GM19099 (cell line): ENCODE data around the gene HLA-G.

Experiments used
- POLR2A ChIP-seq: IDR thresholded peaks from 3 replicates; pipeline ENCODE4 v1.6.1; 2011; ENCODE audit warnings: low read depth; ENCODE audit not compliant: insufficient read length; ENCODE audit errors: extremely low read depth

Gene HLA-G

GRCh38 chr6:29813066-29813465 lies 14.6 kb upstream of the HLA-G start:
- TF ChIP-seq POLR2A = no peak

- TF ChIP-seq POLR2A = no peak
Observed at GRCh38 chr6:29813809-29814208, 13.8 kb upstream of the HLA-G start.

DNA sequence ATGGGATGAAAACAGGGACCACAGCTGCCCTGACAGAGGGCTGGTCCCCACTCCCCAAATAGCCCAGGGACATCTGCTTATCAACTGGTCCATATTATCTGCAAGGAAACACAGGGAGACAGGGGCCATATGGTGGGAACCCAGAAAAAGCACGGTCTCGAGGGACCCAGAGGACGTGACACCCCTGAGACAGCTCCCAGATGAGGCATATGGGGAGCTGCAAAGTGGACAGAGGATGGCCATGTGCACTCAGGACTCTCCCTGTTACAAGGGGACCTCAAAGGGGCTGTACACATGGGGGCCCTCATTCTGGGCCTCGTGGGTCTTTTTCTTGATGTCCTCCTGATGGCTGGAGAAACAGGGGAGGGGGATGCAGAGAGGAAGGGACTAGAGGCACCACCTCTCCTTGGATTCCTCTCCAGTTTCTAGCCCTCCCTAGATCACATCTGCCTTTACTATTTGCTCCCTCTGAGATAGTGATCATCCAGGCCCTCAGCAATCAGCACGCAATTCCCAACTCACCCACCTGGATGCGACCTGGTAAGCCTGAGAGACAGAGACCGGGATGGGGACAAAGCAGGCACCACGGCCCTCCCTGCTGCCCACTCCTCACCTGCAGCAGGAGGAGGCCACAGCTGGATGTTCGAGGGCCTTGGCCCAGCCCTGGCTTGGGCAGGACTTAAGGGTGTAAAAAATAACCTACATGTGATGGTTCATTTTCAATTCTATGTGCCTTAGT lies 13.1 kb upstream of the HLA-G start:
- no peak for TF ChIP-seq POLR2A

DNA sequence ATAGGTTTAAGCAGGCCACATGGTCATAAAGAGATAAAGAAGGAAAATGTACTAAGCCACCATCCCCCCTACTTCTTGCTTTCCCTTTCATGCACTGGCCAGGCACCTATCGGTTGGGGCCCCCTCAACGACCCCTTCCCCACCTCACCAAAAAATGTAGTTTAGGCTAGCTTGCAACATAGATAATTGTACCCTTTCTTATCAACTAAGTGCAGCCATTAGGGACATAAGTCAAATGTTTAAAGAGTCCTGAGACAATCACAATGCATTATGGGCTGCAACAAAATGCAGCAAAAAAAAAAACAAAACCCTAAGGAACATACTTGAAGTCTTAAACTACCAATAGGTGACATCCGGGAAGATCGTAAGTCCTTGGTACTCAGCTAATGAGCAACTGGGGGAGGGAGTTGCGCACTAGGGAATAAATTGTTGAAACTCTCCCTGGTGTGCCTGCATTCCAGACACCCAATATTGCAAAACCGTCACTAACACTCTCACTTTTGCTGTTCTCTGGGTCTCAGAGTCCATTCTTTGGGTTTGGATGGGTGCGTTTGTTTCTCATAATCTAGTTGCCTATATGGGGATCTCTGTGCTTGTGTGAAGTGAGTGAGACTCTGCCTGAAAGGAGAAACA lies 12.4 kb upstream of the HLA-G start:
- no peak for TF ChIP-seq POLR2A

DNA sequence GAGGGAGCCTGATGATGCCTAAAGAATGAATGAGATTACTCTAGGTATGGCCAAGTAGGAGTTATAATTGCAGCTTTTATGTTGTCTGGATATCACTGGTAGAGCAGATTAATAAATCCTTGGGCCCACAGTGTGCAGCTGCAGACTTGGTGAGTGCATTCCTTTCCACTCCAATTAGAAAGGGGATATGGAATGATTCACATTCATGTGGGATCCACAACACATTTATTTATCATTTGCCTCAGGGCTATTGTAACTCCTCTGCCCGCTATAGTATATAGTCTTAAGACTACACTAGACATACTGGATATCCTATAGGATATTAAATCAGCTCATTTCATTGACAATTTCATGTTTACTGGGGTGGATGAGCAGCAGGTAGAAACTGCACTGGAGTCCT lies 11.6 kb upstream of the HLA-G start:
- no peak for TF ChIP-seq POLR2A

GRCh38 chr6:29818892-29819291 lies 8.7 kb upstream of the HLA-G start:
- TF ChIP-seq POLR2A = no peak

DNA sequence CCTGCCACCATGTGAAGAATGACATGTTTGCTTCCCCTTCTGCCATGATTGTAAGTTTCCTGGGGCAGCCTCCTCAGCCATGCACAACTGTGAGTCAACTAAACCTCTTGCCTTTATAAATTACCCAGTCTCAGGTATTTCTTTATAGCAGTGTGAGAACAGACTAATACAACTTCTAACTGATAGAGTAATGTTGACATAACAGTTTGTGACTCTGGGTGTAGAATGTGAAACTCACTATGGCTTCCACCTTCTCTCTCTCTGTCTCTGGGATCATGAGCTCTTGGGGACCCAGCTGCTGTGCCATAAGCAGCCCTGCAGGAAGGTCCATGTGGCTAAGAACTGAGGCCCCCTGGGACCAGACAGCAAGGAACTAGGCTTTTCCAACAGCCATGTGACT lies 3.5 kb upstream of the HLA-G start:
- no peak for TF ChIP-seq POLR2A

DNA sequence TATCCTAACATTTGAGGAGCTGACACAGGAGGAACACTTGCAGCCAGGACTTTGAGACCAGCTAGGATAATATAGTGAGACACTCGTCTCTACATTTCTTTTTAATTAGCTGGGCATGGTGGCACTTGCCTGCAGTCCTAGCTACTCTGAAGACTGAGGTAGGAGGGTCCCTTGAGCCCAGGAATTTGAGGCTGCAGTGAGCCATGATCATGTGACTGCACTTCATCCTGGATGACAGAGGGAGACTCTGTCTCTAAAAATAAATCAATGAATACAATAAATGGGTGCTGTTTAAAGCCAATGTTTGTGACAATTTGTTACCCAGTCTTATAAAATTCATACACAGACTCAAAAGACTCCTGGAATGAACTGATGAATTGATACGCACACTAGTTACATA lies 1.8 kb upstream of the HLA-G start:
- TF ChIP-seq POLR2A = no peak

GRCh38 chr6:29826271-29826670 lies 1.4 kb upstream of the HLA-G start:
- no peak for TF ChIP-seq POLR2A

DNA sequence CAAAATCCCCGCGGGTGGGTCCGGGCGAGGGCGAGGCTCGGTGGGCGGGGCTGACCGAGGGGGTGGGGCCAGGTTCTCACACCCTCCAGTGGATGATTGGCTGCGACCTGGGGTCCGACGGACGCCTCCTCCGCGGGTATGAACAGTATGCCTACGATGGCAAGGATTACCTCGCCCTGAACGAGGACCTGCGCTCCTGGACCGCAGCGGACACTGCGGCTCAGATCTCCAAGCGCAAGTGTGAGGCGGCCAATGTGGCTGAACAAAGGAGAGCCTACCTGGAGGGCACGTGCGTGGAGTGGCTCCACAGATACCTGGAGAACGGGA lies 809 bp downstream of the HLA-G start:
- TF ChIP-seq POLR2A = no peak

- TF ChIP-seq POLR2A = no peak
Observed at GRCh38 chr6:29829766-29830165, 2.1 kb downstream of the HLA-G start.

GRCh38 chr6:29830409-29830808 lies 2.8 kb downstream of the HLA-G start:
- no peak for TF ChIP-seq POLR2A

- no peak for TF ChIP-seq POLR2A
Observed at GRCh38 chr6:29831776-29832175, 4.2 kb downstream of the HLA-G start.

DNA sequence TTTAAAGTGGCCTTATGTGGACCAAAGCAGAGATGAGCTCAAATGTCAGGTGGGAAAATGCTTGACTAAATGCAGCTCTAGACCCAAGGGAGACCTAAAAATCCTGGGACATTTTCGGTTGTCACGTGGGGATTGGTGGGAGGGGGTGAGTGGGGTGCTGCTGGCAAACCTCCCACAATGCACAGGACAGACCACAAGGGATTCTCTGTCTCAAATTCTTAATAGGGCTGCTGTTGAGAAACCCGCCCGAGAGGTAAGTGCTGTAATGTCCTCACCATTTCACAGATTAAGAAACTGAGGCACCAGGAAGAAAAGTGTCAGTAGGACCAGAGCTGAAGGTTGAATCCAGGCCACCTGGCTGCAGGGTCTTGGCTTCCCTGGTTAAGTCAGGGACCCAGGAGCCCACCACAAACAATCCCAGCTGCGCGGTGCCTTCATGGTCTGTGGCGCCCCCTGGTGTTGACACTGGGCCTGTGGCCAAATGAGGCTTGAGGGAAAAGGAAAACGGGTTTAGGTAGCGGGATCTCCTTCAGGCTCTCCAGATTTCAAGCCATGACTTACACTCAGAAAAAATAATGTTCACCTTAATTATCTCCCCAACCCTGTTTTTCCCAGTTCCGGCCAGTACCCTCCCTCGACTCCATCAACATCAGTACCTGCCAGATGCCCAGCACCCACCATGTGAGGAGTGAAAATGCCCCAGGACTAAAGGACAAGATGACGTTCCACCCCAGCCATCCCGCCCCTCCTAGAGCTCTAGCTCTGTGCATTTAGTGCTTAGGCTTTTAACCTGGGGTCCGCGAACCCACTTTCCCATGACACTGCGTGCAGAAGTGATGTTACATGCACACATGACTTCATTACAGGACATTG lies 7.2 kb downstream of the HLA-G start:
- no peak for TF ChIP-seq POLR2A

DNA sequence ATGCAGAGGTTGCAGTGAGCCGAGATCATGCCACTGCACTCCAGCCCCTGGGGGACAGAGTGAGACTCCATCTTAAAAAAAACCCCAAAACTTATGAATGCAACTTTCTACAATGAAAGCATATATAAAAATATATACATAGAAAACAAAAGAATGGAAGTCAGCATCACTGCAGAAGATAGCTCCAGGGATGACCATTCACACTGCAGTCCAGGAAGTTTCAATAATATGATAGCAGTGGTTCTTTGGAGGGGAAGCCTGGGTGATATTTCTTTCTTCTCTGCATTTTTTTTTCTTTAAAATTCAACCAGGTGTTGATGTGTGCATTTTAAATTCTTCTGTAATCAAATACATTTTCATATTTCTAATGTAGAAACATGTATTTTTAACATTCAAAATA lies 12.3 kb downstream of the HLA-G start:
- no peak for TF ChIP-seq POLR2A

- no peak for TF ChIP-seq POLR2A
Observed at GRCh38 chr6:29841030-29841429, 13.4 kb downstream of the HLA-G start.
